K562 (cell line): ENCODE data around the gene SPHK1. TPM values are rescaled to one million over a fixed set of nuclear protein-coding genes. Genes with fewer than 3 reads are reported as not detected.

ENCODE experiments used
- BRF1 ChIP-seq: IDR thresholded peaks from 3 replicates; pipeline ENCODE4 v1.6.1; 2011; ENCODE audit warnings: borderline replicate concordance, mild to moderate bottlenecking; ENCODE audit not compliant: insufficient read length; ENCODE audit errors: extremely low read depth
- CEBPB ChIP-seq: fragments of 450-650 bp; IDR thresholded peaks from 2 replicates; pipeline ENCODE4 v1.6.1; 2016; ENCODE audit warnings: missing genetic modification characterization, missing compliant biosample characterization
- FOXP4 ChIP-seq: sonication (generic); formaldehyde crosslinking; IDR thresholded peaks from 2 replicates; pipeline ENCODE4 v1.8.0; 2022; ENCODE audit warnings: mild to moderate bottlenecking, missing genetic modification reagents, borderline replicate concordance
- FUS ChIP-seq: fragments of 200-400 bp; formaldehyde crosslinking; optimal IDR thresholded peaks from 2 replicates; pipeline ENCODE3; 2017; ENCODE audit warnings: low read depth, low read length
- PYGO2 ChIP-seq: fragments of 450-650 bp; IDR thresholded peaks from 2 replicates; pipeline ENCODE4 v1.6.1; 2016; ENCODE audit warnings: mild to moderate bottlenecking, missing genetic modification characterization, moderate library complexity, missing compliant biosample characterization
- STAG1 ChIP-seq: sonication (generic); formaldehyde crosslinking; IDR thresholded peaks from 2 replicates; pipeline ENCODE4 v1.5.0; 2020; ENCODE audit warnings: missing genetic modification reagents, borderline replicate concordance
- XRCC5 ChIP-seq: fragments of 200-400 bp; formaldehyde crosslinking; IDR thresholded peaks from 2 replicates; pipeline ENCODE4 v1.6.1; 2017; ENCODE audit warnings: low read depth, mild to moderate bottlenecking, low read length
- ZBTB40 ChIP-seq, 2 experiments: fragments of 450-650 bp in 1 of 2; sonication (generic) in 1 of 2; formaldehyde crosslinking in 1 of 2; IDR thresholded peaks; 2 replicates each; pipeline versions ENCODE4 v1.7.1 to v1.9.0; 2016 to 2022; ENCODE audit warnings: inconsistent platforms in 1 of 2, mild to moderate bottlenecking in 1 of 2, missing genetic modification reagents in 1 of 2
- ZFPM2 ChIP-seq: fragments of 250-450 bp; sonication (Bioruptor Pico); IDR thresholded peaks from 2 replicates; pipeline ENCODE4 v1.5.1; 2022; ENCODE audit warnings: mild to moderate bottlenecking
- ZNF121 ChIP-seq: sonication (generic); formaldehyde crosslinking; conservative IDR thresholded peaks from 2 replicates; pipeline ENCODE4 v1.8.0; 2022; ENCODE audit warnings: missing genetic modification reagents
- ZNF134 ChIP-seq: fragments of 250-450 bp; sonication (Bioruptor Pico); conservative IDR thresholded peaks from 2 replicates; pipeline ENCODE4 v1.4.0; 2020
- ZNF184 ChIP-seq: sonication (generic); formaldehyde crosslinking; IDR thresholded peaks from 2 replicates; pipeline ENCODE4 v1.5.0; 2020; ENCODE audit warnings: missing genetic modification reagents
- ZNF212 ChIP-seq: fragments of 450-650 bp; formaldehyde crosslinking; IDR thresholded peaks from 2 replicates; pipeline ENCODE4 v1.4.0; 2020; ENCODE audit warnings: mild to moderate bottlenecking
- ZNF253 ChIP-seq: fragments of 250-450 bp; sonication (Bioruptor Pico); conservative IDR thresholded peaks from 2 replicates; pipeline ENCODE4 v1.6.1; 2021; ENCODE audit warnings: mild to moderate bottlenecking
- ZNF324 ChIP-seq: fragments of 250-450 bp; sonication (Bioruptor Pico); IDR thresholded peaks from 2 replicates; pipeline ENCODE4 v1.4.0; 2020; ENCODE audit warnings: mild to moderate bottlenecking
- polyA plus RNA-seq, 8 experiments: library from polyadenylated mRNA; depleted of rRNA in 4 of 8; stranded (reverse) in 5 of 8; unstranded in 3 of 8; fragments of >200 nt; fragmentation: Nextera tagmentation in 2 of 8; fragmentation: Illumina TruSeq in 1 of 8; extraction: Ambion mirVana in 2 of 8; extraction: Trizol in 1 of 8; gene quantifications; 2 replicates each; pipeline versions ENCODE4 v1.2.1 to v1.2.3, GENCODE V29; 2011 to 2014; ENCODE audit warnings: inconsistent platforms in 1 of 8, missing spikeins in 1 of 8
- total RNA-seq, 7 experiments: library from RNA; depleted of rRNA in 6 of 7; stranded (reverse); fragments of >200 nt in 6 of 7; fragmentation: Illumina TruSeq in 2 of 7; extraction: Trizol in 2 of 7; gene quantifications; 2 replicates each; pipeline versions ENCODE4 v1.2.1 to v1.2.3, GENCODE V29; 2011 to 2021; ENCODE audit warnings: low replicate concordance in 1 of 7
- TF ChIP-seq, protein P1 (sequence below): fragments of 250-450 bp; sonication (Bioruptor Pico); IDR thresholded peaks from 2 replicates; pipeline ENCODE4 v1.8.0; 2022; ENCODE audit warnings: inconsistent platforms, mild to moderate bottlenecking, moderate library complexity, borderline replicate concordance

The SPHK1 gene
- total and polyA plus RNA-seq, 9 of the 15 experiments (the other 6 are each of a cell fraction or from before 2014, with no cell fraction given), result 0.21 to 60.3 (median 14.5) TPM

- TF ChIP-seq, protein P1, sequence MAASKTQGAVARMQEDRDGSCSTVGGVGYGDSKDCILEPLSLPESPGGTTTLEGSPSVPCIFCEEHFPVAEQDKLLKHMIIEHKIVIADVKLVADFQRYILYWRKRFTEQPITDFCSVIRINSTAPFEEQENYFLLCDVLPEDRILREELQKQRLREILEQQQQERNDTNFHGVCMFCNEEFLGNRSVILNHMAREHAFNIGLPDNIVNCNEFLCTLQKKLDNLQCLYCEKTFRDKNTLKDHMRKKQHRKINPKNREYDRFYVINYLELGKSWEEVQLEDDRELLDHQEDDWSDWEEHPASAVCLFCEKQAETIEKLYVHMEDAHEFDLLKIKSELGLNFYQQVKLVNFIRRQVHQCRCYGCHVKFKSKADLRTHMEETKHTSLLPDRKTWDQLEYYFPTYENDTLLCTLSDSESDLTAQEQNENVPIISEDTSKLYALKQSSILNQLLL (CRISPR knock-in tag), result no peak
- no peak for TF ChIP-seq FUS
- TF ChIP-seq ZNF121 (CRISPR knock-in tag), result no peak
- TF ChIP-seq FOXP4 (CRISPR knock-in tag), result peak; percentile 48; the same call in 1 of the 2 replicates
- TF ChIP-seq PYGO2 (tag), result no peak
- TF ChIP-seq ZFPM2 (CRISPR knock-in tag), result no peak
- no peak for TF ChIP-seq ZNF212 (CRISPR knock-in tag)
- no peak; the same call in 1 of the 2 replicates for TF ChIP-seq ZNF134
- TF ChIP-seq ZNF253 (CRISPR knock-in tag), result no peak
- peak; percentile 89 for TF ChIP-seq XRCC5
- no peak for TF ChIP-seq ZBTB40 (IDR thresholded peaks at IDR 0.05)
- TF ChIP-seq ZBTB40 (CRISPR knock-in tag; IDR thresholded peaks at IDR 0.05), result no peak
- TF ChIP-seq BRF1, result no peak
- no peak for TF ChIP-seq STAG1 (CRISPR knock-in tag)
- no peak for TF ChIP-seq ZNF324
- no peak for TF ChIP-seq CEBPB
- no peak for TF ChIP-seq ZNF184 (CRISPR knock-in tag)
Observed at GRCh38 chr17:76353599-76354316, 30.7 kb upstream of the SPHK1 start, which contains the start of gene PRPSAP1 (continued).
